Measurements from ENCODE around the gene TAF11L2. TPM values are rescaled to one million over a fixed set of nuclear protein-coding genes. Genes with fewer than 3 reads are reported as not detected.

TAF11L2 gene
- total RNA-seq, 6 experiments from 2014 or later = not detected

Small RNAs within 50 kb of the gene (small RNA-seq; reads per million reads assigned to genes)
- 0 reads per million in 2 experiments for gene AC106774.3

Other genes starting within 250 kb of the TAF11L2 start
- gene TAF11L3, start 20.1 kb downstream of the TAF11L2 start, total RNA-seq = not detected
- gene TAF11L4, start 23.6 kb downstream of the TAF11L2 start, total RNA-seq = not detected
- gene TAF11L5, start 27.0 kb downstream of the TAF11L2 start, total RNA-seq = not detected
- gene TAF11L6, start 30.4 kb downstream of the TAF11L2 start, total RNA-seq = not detected
- gene TAF11L7, start 87.5 kb downstream of the TAF11L2 start, total RNA-seq = not detected
- gene TAF11L8, start 92.7 kb downstream of the TAF11L2 start, total RNA-seq = not detected
- not detected for gene TAF11L9, start 96.2 kb downstream of the TAF11L2 start, total RNA-seq
- gene TAF11L10, start 99.6 kb downstream of the TAF11L2 start, total RNA-seq = not detected
- not detected for gene TAF11L11, start 106.0 kb downstream of the TAF11L2 start, total RNA-seq
- gene TAF11L12, start 112.2 kb downstream of the TAF11L2 start, total RNA-seq = not detected
- gene TAF11L13, start 133.9 kb downstream of the TAF11L2 start, total RNA-seq = not detected
- not detected for gene TAF11L14, start 136.2 kb downstream of the TAF11L2 start, total RNA-seq

Measured in right lobe of liver (tissue), 5 donors.